ENCODE data around the gene CELF5. TPM values are rescaled to one million over a fixed set of nuclear protein-coding genes. Genes with fewer than 3 reads are reported as not detected.
"Not testable (repeated sequence)": the region's sequence is repeated elsewhere in the genome, so short reads cannot be mapped to it uniquely, and the experiment has no call there.

CELF5 gene
- total RNA-seq, 1 donor from 2014 or later: not detected

- DNase-seq (ENCODE audit: low spot score in 2 of 2): no peak
- H3K27ac ChIP-seq: no peak overlapping the region
- no peak for TF ChIP-seq CTCF (IDR thresholded peaks at IDR 0.05)
- H3K4me1 ChIP-seq: peaks cover 13 to 16% of the 10 kb centered on the region in 2 donors
- H3K4me3 ChIP-seq: no peak overlapping the region
- peaks cover 0 to 15% of the 10 kb centered on the region in 2 donors for H3K36me3 ChIP-seq
- no peaks in the 10 kb centered on the region for H3K9me3 ChIP-seq
- intact Hi-C loops (cut with DNase I): no loop called here
- no peaks in the 10 kb centered on the region for H3K27me3 ChIP-seq
Measured at GRCh38 chr19:3188627-3189596, 35.5 kb upstream of the CELF5 start.

GRCh38 chr19:3189702-3190469, 34.6 kb upstream of the CELF5 start:
- peaks cover 13 to 16% of the 10 kb centered on the region in 2 donors for H3K4me1 ChIP-seq
- intact Hi-C loops (cut with DNase I): no loop called here
- peaks cover 0 to 24% of the 10 kb centered on the region in 2 donors for H3K36me3 ChIP-seq
- H3K4me3 ChIP-seq: no peak overlapping the region
- no peak for TF ChIP-seq CTCF (IDR thresholded peaks at IDR 0.05)
- H3K27me3 ChIP-seq: no peaks in the 10 kb centered on the region
- no peak for DNase-seq (ENCODE audit: low spot score in 2 of 2)
- H3K27ac ChIP-seq: no peak overlapping the region
- no peaks in the 10 kb centered on the region for H3K9me3 ChIP-seq

GRCh38 chr19:3190470-3190770, 34.0 kb upstream of the CELF5 start:
- peaks cover 13 to 16% of the 10 kb centered on the region in 2 donors for H3K4me1 ChIP-seq

GRCh38 chr19:3190921-3191805, 33.3 kb upstream of the CELF5 start:
- no peak for DNase-seq (ENCODE audit: low spot score in 2 of 2)
- Histone ChIP-seq H3K27me3 (no peaks in the 10 kb centered on the region), H3K4me3 (no peak overlapping the region), H3K27ac (no peak overlapping the region), H3K36me3 (peaks cover 5 to 32% of the 10 kb centered on the region in 2 donors), H3K4me1 (peaks cover 10 to 16% of the 10 kb centered on the region in 2 donors), H3K9me3 (no peaks in the 10 kb centered on the region)
- no peak for TF ChIP-seq CTCF (IDR thresholded peaks at IDR 0.05)
- intact Hi-C loops (cut with DNase I): no loop called here

More at GRCh38 chr19:3190470-3190770, 34.0 kb upstream of the CELF5 start:
- no peak for TF ChIP-seq CTCF (IDR thresholded peaks at IDR 0.05)
- DNase-seq (ENCODE audit: low spot score in 2 of 2): no peak
- Histone ChIP-seq H3K27me3 (no peaks in the 10 kb centered on the region), H3K36me3 (peaks cover 0 to 25% of the 10 kb centered on the region in 2 donors), H3K27ac (no peak overlapping the region), H3K4me3 (no peak overlapping the region), H3K9me3 (no peaks in the 10 kb centered on the region)
- intact Hi-C loops (cut with DNase I): no loop called here

- DNase-seq (ENCODE audit: low spot score in 2 of 2); H3K27me3 ChIP-seq; intact Hi-C loops (cut with DNase I); H3K4me3 ChIP-seq; H3K27ac ChIP-seq; H3K9me3 ChIP-seq: not testable (repeated sequence)
- Histone ChIP-seq H3K4me1 (peaks cover 5 to 10% of the 10 kb centered on the region in 2 donors), H3K36me3 (peaks cover 5 to 38% of the 10 kb centered on the region in 2 donors)
Measured at GRCh38 chr19:3191806-3192104, 32.7 kb upstream of the CELF5 start.
